Measurements from ENCODE around the gene KNDC1. TPM values are rescaled to one million over a fixed set of nuclear protein-coding genes. Genes with fewer than 3 reads are reported as not detected.

KNDC1 gene
- total and polyA plus RNA-seq, 8 donors: 0.05 to 1.7 (median 0.58) TPM; not detected in 1

- Histone ChIP-seq H3K27me3 (peaks cover 0 to 53% (median 20%) of the 10 kb centered on the region in 3 donors), H3K27ac (no peak overlapping the region), H3K9me3 (peaks cover 0 to 12% (median 8%) of the 10 kb centered on the region in 4 donors), H3K4me1 (peaks cover 0 to 6% (median 0%) of the 10 kb centered on the region in 4 donors), H3K36me3 (no peaks in the 10 kb centered on the region), H3K4me3 (no peak overlapping the region)
- intact Hi-C loops (cut with DNase I; ENCODE audit: low total_unique reads): loop anchor here (10.0 kb wide), 1 partner anchor 189 kb away; no protein-coding TSS in a partner anchor
- TF ChIP-seq POLR2AphosphoS5 (IDR thresholded peaks at IDR 0.05) (no peak), EP300 (IDR thresholded peaks at IDR 0.05) (no peak), POLR2A (IDR thresholded peaks at IDR 0.05) (no peak)
- TF ChIP-seq, protein P1, sequence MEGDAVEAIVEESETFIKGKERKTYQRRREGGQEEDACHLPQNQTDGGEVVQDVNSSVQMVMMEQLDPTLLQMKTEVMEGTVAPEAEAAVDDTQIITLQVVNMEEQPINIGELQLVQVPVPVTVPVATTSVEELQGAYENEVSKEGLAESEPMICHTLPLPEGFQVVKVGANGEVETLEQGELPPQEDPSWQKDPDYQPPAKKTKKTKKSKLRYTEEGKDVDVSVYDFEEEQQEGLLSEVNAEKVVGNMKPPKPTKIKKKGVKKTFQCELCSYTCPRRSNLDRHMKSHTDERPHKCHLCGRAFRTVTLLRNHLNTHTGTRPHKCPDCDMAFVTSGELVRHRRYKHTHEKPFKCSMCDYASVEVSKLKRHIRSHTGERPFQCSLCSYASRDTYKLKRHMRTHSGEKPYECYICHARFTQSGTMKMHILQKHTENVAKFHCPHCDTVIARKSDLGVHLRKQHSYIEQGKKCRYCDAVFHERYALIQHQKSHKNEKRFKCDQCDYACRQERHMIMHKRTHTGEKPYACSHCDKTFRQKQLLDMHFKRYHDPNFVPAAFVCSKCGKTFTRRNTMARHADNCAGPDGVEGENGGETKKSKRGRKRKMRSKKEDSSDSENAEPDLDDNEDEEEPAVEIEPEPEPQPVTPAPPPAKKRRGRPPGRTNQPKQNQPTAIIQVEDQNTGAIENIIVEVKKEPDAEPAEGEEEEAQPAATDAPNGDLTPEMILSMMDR (IDR thresholded peaks at IDR 0.05): no peak
- DNase-seq: no peak
- WGBS, 5 donors: 77 to 82% (median 80%) methylated on average over 21 to 23 of the region's 23 CpGs
These were observed 36.2 kb upstream of the KNDC1 start for GRCh38 chr10:133123746-133124356.

DNA sequence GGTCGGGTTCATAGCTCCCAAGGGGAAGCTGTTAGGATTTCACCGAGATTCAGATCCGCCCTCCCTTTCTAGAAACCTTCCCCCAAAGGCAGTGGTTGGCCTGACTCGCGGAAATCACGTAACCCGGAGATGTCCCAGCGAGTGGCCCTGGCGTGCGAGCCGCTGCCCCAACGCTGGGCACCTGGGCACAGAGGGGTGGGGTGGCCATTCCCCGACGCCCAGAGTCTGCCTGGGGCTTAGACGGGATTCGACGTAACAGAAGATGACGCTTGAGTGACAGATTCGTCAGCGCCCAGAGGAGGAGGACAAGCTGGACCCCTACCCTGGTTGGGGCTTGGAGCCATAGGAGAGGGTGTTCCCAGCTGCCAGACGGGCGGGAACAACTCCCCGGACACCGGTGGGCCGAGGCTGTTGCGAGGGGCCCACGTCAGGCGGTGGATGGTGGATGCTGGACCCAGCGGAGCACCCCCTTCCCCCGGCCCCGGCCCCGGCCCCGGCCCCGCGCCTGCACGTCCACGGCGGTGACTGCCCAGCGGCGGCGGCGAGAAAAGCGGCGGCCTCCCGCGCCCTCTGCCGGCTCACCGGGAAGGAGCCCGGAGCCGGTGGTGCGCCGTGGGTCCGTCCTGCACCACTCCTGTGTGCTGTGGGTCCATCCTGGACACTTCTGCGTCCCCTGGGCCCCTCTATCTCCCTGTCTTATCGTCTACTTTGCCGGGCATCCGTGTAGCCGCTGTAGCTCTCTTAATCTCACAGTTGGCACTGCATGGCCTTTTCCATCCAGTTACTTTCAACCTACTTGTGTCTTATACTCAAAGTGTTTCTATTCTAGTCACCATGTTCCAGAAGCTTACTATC is 35.4 kb upstream of the KNDC1 start:
- DNase-seq: peak; percentile 53 to 69
- intact Hi-C loops (cut with DNase I; ENCODE audit: low total_unique reads): loop anchor here (10.0 kb wide), 1 partner anchor 190 kb away; no protein-coding TSS in a partner anchor

GRCh38 chr10:133125901-133126300 is 34.1 kb upstream of the KNDC1 start:
- Histone ChIP-seq H3K36me3 (no peaks in the 10 kb centered on the region), H3K4me1 (peaks cover 0 to 6% (median 0%) of the 10 kb centered on the region in 4 donors), H3K27me3 (peaks cover 0 to 53% (median 20%) of the 10 kb centered on the region in 3 donors), H3K4me3 (no peak overlapping the region), H3K27ac (no peak overlapping the region), H3K9me3 (no peaks in the 10 kb centered on the region)
- no peak for DNase-seq
- intact Hi-C loops (cut with DNase I; ENCODE audit: low total_unique reads): loop anchor here (10.0 kb wide), 1 partner anchor 191 kb away; no protein-coding TSS in a partner anchor
- 84 to 93% (median 88%) methylated on average over 9 of the region's 9 CpGs for WGBS, 5 donors
- TF ChIP-seq POLR2A (IDR thresholded peaks at IDR 0.05) (no peak), POLR2AphosphoS5 (IDR thresholded peaks at IDR 0.05) (no peak), EP300 (IDR thresholded peaks at IDR 0.05) (no peak)
- TF ChIP-seq, protein P1 (IDR thresholded peaks at IDR 0.05): no peak

More for the DNA sequence above, 35.4 kb upstream of the KNDC1 start:
- WGBS, 5 donors: 37 to 61% (median 41%) methylated on average over 24 to 57 of the region's 58 CpGs
- TF ChIP-seq POLR2A (IDR thresholded peaks at IDR 0.05): no peak
- TF ChIP-seq, protein P1 (IDR thresholded peaks at IDR 0.05): peak in 5 of 7 experiments; percentile 26 to 56 (median 41)
- Histone ChIP-seq H3K36me3 (no peaks in the 10 kb centered on the region), H3K9me3 (peaks cover 0 to 5% (median 5%) of the 10 kb centered on the region in 4 donors), H3K4me1 (peaks cover 0 to 6% (median 0%) of the 10 kb centered on the region in 4 donors), H3K27me3 (peaks cover 0 to 53% (median 20%) of the 10 kb centered on the region in 3 donors), H3K4me3 (no peak overlapping the region), H3K27ac (no peak overlapping the region)
